GM23248 (cell line): ENCODE results near the gene LYPD3. TPM values are rescaled to one million over a fixed set of nuclear protein-coding genes. Genes with fewer than 3 reads are reported as not detected.

ENCODE experiments used
- DNase-seq: peaks from one replicate; pipeline ENCODE4 v3.0.0-alpha.2; 2015
- H2AFZ ChIP-seq: fragments of 200-600 bp; sonication (generic); 2 replicates; pipeline ENCODE4 v1.6.1; 2016; ENCODE audit warnings: antibody characterized with exemption
- H3F3A ChIP-seq: fragments of 200-600 bp; sonication (generic); 2 replicates; pipeline ENCODE4 v1.6.1; 2016; ENCODE audit warnings: mild to moderate bottlenecking, antibody characterized with exemption, mixed run types; ENCODE audit not compliant: insufficient read depth
- H3K27ac ChIP-seq: fragments of 200-600 bp; sonication (generic); 2 replicates; pipeline ENCODE4 v1.5.1; 2016; ENCODE audit warnings: mild to moderate bottlenecking
- H3K27me3 ChIP-seq: fragments of 200-600 bp; sonication (generic); replicated peaks from 2 replicates; pipeline ENCODE4 v1.6.1; 2016; ENCODE audit warnings: mild to moderate bottlenecking; ENCODE audit not compliant: insufficient read depth
- H3K36me3 ChIP-seq: fragments of 200-600 bp; sonication (generic); 2 replicates; pipeline ENCODE4 v1.6.1; 2016; ENCODE audit warnings: low read depth, mild to moderate bottlenecking
- H3K4me1 ChIP-seq: fragments of 200-600 bp; sonication (generic); 2 replicates; pipeline ENCODE4 v1.6.1; 2016; ENCODE audit warnings: mild to moderate bottlenecking; ENCODE audit not compliant: insufficient read depth
- H3K4me2 ChIP-seq: fragments of 200-600 bp; sonication (generic); one replicate; pipeline ENCODE4 v1.6.1; 2016; ENCODE audit warnings: mild to moderate bottlenecking; ENCODE audit not compliant: unreplicated experiment
- H3K4me3 ChIP-seq: fragments of 200-600 bp; sonication (generic); 2 replicates; pipeline ENCODE4 v1.5.1; 2016; ENCODE audit warnings: mild to moderate bottlenecking
- H3K79me2 ChIP-seq: fragments of 200-600 bp; sonication (generic); 2 replicates; pipeline ENCODE4 v1.6.1; 2016; ENCODE audit warnings: mild to moderate bottlenecking; ENCODE audit not compliant: insufficient read depth
- H3K9ac ChIP-seq: fragments of 200-600 bp; sonication (generic); 2 replicates; pipeline ENCODE4 v1.6.1; 2016; ENCODE audit warnings: mild to moderate bottlenecking
- H3K9me2 ChIP-seq: fragments of 200-600 bp; sonication (generic); 2 replicates; pipeline ENCODE4 v1.6.1; 2016; ENCODE audit warnings: mixed run types, mild to moderate bottlenecking, moderate library complexity; ENCODE audit not compliant: insufficient read depth
- H3K9me3 ChIP-seq: fragments of 200-600 bp; sonication (generic); one replicate; pipeline ENCODE4 v1.6.1; 2017; ENCODE audit warnings: low read depth
- H4K20me1 ChIP-seq: fragments of 200-600 bp; sonication (generic); 2 replicates; pipeline ENCODE4 v1.6.0; 2016; ENCODE audit not compliant: insufficient read depth
- EZH2 ChIP-seq: fragments of 200-600 bp; sonication (generic); IDR thresholded peaks from 2 replicates; pipeline ENCODE4 v1.6.1; 2018; ENCODE audit warnings: antibody characterized with exemption, mild to moderate bottlenecking; ENCODE audit not compliant: insufficient read depth, poor library complexity, severe bottlenecking
- EZH2phosphoT487 ChIP-seq: fragments of 200-600 bp; sonication (generic); IDR thresholded peaks from 2 replicates; pipeline ENCODE4 v1.6.1; 2018; ENCODE audit warnings: antibody characterized with exemption, moderate library complexity, mild to moderate bottlenecking, low read depth; ENCODE audit not compliant: insufficient read depth
- WGBS, 2 experiments: methylation state at CpG; one replicate each; pipeline ENCODE4 v1.1.6; 2015 to 2017; ENCODE audit warnings: low lambda C conversion rate in 2 of 2, low coverage in 1 of 2; ENCODE audit errors: missing lambda C conversion rate in 2 of 2; 5-methylcytosine and 5-hydroxymethylcytosine counted together
- in situ Hi-C: fragments of 300-500 bp; cut with MboI; formaldehyde crosslinking; loops from 2 replicates; pipeline ENCODE4 v1.15.0; 2020
- polyA plus RNA-seq: library from polyadenylated mRNA; unstranded; fragments of >200 nt; fragmentation: Nextera tagmentation; extraction: Ambion mirVana; gene quantifications from 2 replicates; pipeline ENCODE4 v1.2.1, GENCODE V29; 2016
- total RNA-seq: library from RNA; depleted of rRNA; stranded (reverse); fragments of >200 nt; shearing (Covaris generic); gene quantifications from 2 replicates; pipeline ENCODE4 v1.2.3, GENCODE V29; 2014

Gene LYPD3
- total and polyA plus RNA-seq, 2 experiments from 2014 or later: 0.28 TPM; not detected in 1

DNA sequence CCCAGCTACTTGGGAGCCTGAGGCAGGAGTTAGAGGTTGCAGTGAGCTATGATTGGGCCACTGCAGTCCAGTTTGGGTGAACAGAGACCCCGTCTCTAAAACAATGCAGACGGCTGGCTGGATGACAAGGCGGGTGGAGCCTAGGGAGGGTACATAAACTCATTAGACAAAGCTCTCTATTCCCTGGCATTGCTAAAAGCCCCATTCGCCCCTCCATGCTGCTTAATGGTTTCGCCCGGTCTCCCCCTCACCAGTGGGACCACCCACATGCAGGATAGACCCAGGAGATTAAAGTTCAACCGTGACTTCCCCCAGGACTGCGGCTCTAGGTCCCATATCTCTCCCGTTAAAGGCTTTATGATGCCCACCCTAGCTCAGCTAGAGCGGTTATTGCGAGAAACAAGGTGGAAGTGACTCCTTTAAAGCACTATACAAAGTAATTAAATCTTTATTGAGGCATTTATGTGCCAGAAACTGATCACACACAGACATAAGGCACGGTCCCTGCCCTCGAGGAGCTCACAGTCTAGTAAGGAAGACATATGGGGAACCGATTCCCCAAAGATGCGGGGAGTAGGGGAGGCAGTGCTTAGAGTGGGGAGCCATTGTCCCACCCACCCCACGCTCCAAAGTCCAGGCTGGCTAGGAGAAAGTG is 4.9 kb downstream of the LYPD3 start:
- H3K79me2 ChIP-seq: no peaks in the 10 kb centered on the region
- H3K9me2 ChIP-seq: no peaks in the 10 kb centered on the region
- 65 to 71% methylated on average over 16 of the region's 16 CpGs for WGBS, 2 experiments
- no peaks in the 10 kb centered on the region; the same call in 1 of the 2 replicates for H3K27me3 ChIP-seq
- H3K4me2 ChIP-seq: no peak overlapping the region
- no peaks in the 10 kb centered on the region for H3K4me1 ChIP-seq
- no peaks in the 10 kb centered on the region for H4K20me1 ChIP-seq
- H3K9ac ChIP-seq: no peak overlapping the region
- H3K4me3 ChIP-seq: no peak overlapping the region
- no peak for DNase-seq
- H3K36me3 ChIP-seq: no peaks in the 10 kb centered on the region
- no peaks in the 10 kb centered on the region for H3F3A ChIP-seq
- H2AFZ ChIP-seq: no peak overlapping the region
- TF ChIP-seq EZH2phosphoT487: no peak
- no peak for TF ChIP-seq EZH2
- H3K27ac ChIP-seq: no peak overlapping the region
- H3K9me3 ChIP-seq: no peaks in the 10 kb centered on the region
- in situ Hi-C loops: no loop called here

DNA sequence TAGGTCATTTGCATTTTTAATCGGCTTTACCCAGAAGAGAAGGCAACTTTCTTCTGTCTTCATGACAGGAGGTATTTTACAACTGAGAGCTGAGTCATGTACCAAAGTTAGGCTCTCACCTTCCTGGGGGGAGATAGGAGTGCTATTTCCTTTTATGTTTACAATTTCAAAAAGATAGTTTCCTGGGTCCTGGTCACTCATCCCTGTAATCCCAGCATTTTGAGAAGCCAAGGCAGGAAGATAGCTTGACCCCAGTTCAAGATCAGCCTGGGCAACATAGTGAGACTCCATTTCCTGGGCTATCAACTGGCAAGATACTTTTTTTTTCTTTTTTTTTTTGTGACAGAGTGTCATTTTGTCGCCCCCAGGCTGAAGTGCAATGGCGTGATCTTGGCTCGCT is 7.6 kb downstream of the LYPD3 start:
- Histone ChIP-seq H3K4me3 (no peak overlapping the region), H3K9me3 (no peaks in the 10 kb centered on the region), H3K27ac (no peak overlapping the region), H3K9me2 (no peaks in the 10 kb centered on the region), H4K20me1 (no peaks in the 10 kb centered on the region), H3K79me2 (no peaks in the 10 kb centered on the region), H3F3A (no peaks in the 10 kb centered on the region), H2AFZ (no peak overlapping the region), H3K4me1 (no peaks in the 10 kb centered on the region), H3K9ac (no peak overlapping the region), H3K36me3 (no peaks in the 10 kb centered on the region), H3K4me2 (no peak overlapping the region), H3K27me3 (no peaks in the 10 kb centered on the region; the same call in 1 of the 2 replicates)
- 83 to 87% methylated on average over 4 of the region's 4 CpGs for WGBS, 2 experiments
- in situ Hi-C loops: no loop called here
- no peak for DNase-seq
- no peak for TF ChIP-seq EZH2
- TF ChIP-seq EZH2phosphoT487: no peak

DNA sequence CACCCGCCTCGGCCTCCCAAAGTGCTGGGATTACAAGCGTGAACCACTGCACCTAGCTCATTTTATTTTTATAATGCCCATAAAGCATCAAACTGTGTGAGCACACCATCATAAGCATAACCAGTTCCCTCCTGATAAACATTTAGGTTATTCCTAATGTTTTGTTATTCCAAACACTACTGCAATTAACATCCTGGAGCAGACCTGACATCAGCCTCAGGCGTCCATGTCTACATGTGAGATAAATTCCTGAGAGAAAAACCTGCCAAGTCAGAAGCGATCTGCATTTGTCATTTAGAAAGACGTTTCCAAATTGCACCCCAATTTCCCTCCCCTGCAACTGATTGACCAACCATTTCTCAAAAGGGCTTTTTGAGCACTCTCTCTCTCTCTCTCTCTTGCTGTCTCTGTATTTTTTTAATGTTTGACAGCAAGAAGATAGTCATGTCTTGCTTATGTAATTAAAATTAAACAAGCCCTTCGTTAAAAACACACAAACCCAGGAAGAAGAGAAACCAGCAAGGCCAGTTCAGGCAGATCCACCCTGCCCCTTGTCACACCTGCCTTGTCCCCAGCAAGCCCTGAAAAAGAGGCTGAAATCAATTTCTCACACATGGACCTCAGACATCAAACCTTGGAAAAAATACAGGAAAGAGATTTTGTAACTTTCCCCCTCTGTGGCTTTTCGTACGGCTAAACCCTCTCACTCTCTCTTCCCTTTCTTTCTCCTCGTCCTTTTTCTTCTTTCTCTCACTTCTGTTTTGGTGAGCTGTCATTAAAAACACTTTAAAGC is 9.9 kb downstream of the LYPD3 start:
- Histone ChIP-seq H3K9ac (no peak overlapping the region), H3K27me3 (no peaks in the 10 kb centered on the region; the same call in 1 of the 2 replicates)

DNA sequence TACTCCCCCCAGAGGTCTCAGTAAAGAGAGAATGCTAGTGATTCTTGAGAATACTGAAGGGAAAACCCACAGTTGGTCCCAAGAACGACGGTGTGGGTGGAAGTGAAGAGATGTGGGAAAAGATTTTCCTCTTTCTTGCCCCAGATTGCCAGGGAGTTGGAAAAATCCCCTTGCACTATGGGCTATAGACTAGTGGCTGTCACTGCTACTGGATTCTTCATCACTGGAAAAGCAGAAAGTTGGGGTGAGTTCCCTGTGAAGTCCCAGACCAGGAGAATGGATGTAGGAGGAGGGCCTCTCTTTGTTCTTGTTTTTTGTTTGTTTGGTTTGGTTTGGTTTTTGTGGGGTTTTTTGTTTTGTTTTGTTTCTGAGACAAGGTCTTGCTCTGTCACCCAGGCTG is 11.4 kb downstream of the LYPD3 start:
- H2AFZ ChIP-seq: no peak overlapping the region
- H3F3A ChIP-seq: no peaks in the 10 kb centered on the region
- WGBS, 2 experiments: 51 to 53% methylated on average over 2 of the region's 2 CpGs

More for the DNA sequence above, 9.9 kb downstream of the LYPD3 start:
- H3K9me2 ChIP-seq: no peaks in the 10 kb centered on the region
- no peaks in the 10 kb centered on the region for H3K36me3 ChIP-seq
- no peak overlapping the region for H2AFZ ChIP-seq
- H3K4me1 ChIP-seq: 0 out of 2 replicates have a peak, but pooled peaks cover under 1% of the 10 kb centered on the region
- no peak for DNase-seq
- H3K9me3 ChIP-seq: no peaks in the 10 kb centered on the region
- H3K4me2 ChIP-seq: no peak overlapping the region
- WGBS, 2 experiments: 58 to 59% methylated on average over 10 of the region's 10 CpGs
- no peak overlapping the region for H3K27ac ChIP-seq
- H3K79me2 ChIP-seq: no peaks in the 10 kb centered on the region
- no peak for TF ChIP-seq EZH2phosphoT487
- no peaks in the 10 kb centered on the region for H4K20me1 ChIP-seq
- H3K4me3 ChIP-seq: no peak overlapping the region
- H3F3A ChIP-seq: no peaks in the 10 kb centered on the region
- in situ Hi-C loops: no loop called here

More for the DNA sequence above, 11.4 kb downstream of the LYPD3 start:
- TF ChIP-seq EZH2 (no peak), EZH2phosphoT487 (no peak)
- Histone ChIP-seq H3K4me1 (peaks cover 5% of the 10 kb centered on the region; the same call in 1 of the 2 replicates), H3K9ac (no peak overlapping the region), H3K27me3 (no peaks in the 10 kb centered on the region; the same call in 1 of the 2 replicates), H3K27ac (no peak overlapping the region), H3K9me2 (no peaks in the 10 kb centered on the region), H3K36me3 (no peaks in the 10 kb centered on the region), H3K4me3 (no peak overlapping the region), H3K9me3 (no peaks in the 10 kb centered on the region), H3K4me2 (no peak overlapping the region), H4K20me1 (no peaks in the 10 kb centered on the region), H3K79me2 (no peaks in the 10 kb centered on the region)
- in situ Hi-C loops: no loop called here
- no peak for DNase-seq
